OCI-LY1 (cell line): ENCODE results near the gene ZFYVE19.

ENCODE experiments used
- CTCF ChIP-seq: fragments of 200-600 bp; sonication (generic), shearing (Covaris generic); IDR thresholded peaks from 2 replicates; pipeline ENCODE4 v1.5.1; 2017; ENCODE audit warnings: mild to moderate bottlenecking, antibody characterized with exemption, low read length, moderate library complexity, mixed read lengths
- EZH2 ChIP-seq: fragments of 200-600 bp; sonication (generic), shearing (Covaris generic); IDR thresholded peaks from 2 replicates; pipeline ENCODE4 v1.8.0; 2017; ENCODE audit warnings: borderline replicate concordance, mixed run types, mild to moderate bottlenecking, antibody characterized with exemption, low read length, moderate library complexity, mixed read lengths

- no peak for TF ChIP-seq CTCF
- no peak for TF ChIP-seq EZH2
Observed at GRCh38 chr15:40759961-40760360, 46.9 kb upstream of the ZFYVE19 start.
